GM23248 (cell line): ENCODE data around the gene COL18A1.

Experiments used
- EZH2 ChIP-seq: fragments of 200-600 bp; sonication (generic); IDR thresholded peaks from 2 replicates; pipeline ENCODE4 v1.6.1; 2018; ENCODE audit warnings: antibody characterized with exemption, mild to moderate bottlenecking; ENCODE audit not compliant: insufficient read depth, poor library complexity, severe bottlenecking
- EZH2phosphoT487 ChIP-seq: fragments of 200-600 bp; sonication (generic); IDR thresholded peaks from 2 replicates; pipeline ENCODE4 v1.6.1; 2018; ENCODE audit warnings: antibody characterized with exemption, moderate library complexity, mild to moderate bottlenecking, low read depth; ENCODE audit not compliant: insufficient read depth

GRCh38 chr21:45481977-45482898 lies 77.3 kb downstream of the COL18A1 start:
- TF ChIP-seq EZH2 (no peak), EZH2phosphoT487 (no peak)
